HG03520 (cell line): Measurements from ENCODE around the gene LNX2.

Experiments used
- ATAC-seq: cut with Tn5 transposase; IDR thresholded peaks from one replicate; pipeline ENCODE4 v1.9.1; 2021; ENCODE audit warnings: mild to moderate bottlenecking, moderate library complexity; ENCODE audit not compliant: unreplicated experiment

The LNX2 gene

GRCh38 chr13:27617881-27618321, 2.4 kb downstream of the LNX2 start:
- ATAC-seq: no peak

GRCh38 chr13:27613628-27614027, 6.7 kb downstream of the LNX2 start:
- no peak for ATAC-seq

- ATAC-seq: no peak
Measured at GRCh38 chr13:27607125-27607524, 13.2 kb downstream of the LNX2 start.

DNA sequence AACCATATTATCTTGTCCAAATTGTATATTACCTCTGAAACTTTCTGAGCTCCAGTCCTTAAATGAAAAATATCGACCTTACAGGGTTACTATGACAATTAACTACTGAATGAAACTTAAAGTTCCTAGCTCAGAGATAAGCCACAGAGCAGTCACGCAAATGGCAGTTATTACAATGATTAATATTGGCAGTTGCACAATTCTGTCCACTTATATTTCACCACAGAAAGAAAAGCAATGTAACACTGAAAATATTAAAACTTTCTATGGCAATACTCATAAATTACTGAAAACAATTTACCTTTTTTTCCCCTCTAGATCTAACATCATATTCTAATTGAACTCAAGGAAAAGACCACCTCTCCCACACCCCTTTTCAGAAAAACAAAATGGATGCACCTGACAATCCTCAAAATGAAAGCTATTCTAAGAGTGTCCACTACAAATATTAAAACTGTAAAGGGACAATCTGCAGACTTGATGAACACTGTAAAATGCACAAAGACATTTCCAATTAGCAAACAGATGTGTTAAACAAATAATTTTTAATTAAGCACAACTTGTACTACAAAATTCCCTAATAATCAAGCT, 14.6 kb downstream of the LNX2 start:
- no peak for ATAC-seq

GRCh38 chr13:27605099-27605498, 15.2 kb downstream of the LNX2 start:
- no peak for ATAC-seq

DNA sequence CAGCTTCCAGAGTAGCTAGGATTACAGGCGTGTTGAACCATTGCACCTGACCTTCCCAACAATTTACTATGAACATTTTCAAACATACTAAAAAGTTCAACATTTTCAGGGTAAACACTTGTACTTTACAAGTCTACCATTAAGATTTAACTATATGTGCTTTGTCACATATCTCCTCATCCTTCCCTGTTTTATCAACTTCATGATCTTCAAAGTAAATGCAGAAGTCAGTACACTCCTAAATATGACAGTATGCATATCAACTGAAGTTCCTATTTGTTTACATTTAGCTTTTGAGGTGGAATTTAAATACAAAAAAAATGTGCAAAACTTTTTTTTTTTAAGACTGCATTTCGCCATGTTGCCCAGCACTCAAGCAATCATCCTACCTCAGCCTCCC, 18.5 kb downstream of the LNX2 start:
- ATAC-seq: no peak

DNA sequence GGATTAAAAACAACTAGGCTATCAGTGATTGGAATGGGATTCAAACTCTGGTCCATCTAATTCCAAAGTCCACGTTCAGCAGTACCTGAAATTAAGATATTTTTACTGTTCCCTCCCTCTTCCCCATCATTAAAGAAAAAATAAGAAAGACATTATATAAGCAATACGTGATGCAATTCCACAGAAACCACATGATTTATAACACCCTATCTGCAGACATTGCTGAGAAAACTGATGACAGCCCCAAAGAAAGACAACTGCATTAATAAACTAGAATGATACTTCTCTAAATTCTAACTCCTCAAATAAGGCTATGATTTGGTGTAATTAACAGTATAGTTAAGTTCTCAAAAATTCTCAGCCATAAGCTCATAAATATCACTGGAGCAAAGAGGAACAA, 19.1 kb downstream of the LNX2 start:
- ATAC-seq: no peak

GRCh38 chr13:27600711-27601110, 19.6 kb downstream of the LNX2 start:
- ATAC-seq: no peak

- no peak for ATAC-seq
Measured at GRCh38 chr13:27599845-27600553, 20.3 kb downstream of the LNX2 start.

- no peak for ATAC-seq
Measured at GRCh38 chr13:27599096-27599495, 21.2 kb downstream of the LNX2 start.

- no peak for ATAC-seq
Measured at GRCh38 chr13:27595055-27595811, 25.1 kb downstream of the LNX2 start.

DNA sequence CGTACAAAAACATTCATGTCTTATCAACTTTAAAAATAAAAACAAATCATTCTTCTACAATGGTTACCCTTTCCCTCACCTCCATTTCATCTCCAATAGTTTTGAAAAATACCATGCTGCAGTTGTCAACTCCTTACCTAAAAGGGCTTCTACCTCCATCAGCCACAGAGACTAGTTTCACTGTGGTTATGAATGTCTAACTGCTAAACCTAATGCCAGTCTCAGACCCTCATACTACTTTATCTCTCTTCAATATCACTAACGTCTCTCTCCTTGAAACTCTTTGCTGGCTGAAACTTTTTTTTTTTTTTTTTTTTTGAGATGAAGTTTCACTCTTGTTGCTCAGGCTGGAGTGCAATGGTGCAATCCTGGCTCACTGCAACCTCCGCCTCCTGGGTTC, 27.1 kb downstream of the LNX2 start:
- ATAC-seq: no peak

- no peak for ATAC-seq
Measured at GRCh38 chr13:27592865-27593264, 27.5 kb downstream of the LNX2 start.

DNA sequence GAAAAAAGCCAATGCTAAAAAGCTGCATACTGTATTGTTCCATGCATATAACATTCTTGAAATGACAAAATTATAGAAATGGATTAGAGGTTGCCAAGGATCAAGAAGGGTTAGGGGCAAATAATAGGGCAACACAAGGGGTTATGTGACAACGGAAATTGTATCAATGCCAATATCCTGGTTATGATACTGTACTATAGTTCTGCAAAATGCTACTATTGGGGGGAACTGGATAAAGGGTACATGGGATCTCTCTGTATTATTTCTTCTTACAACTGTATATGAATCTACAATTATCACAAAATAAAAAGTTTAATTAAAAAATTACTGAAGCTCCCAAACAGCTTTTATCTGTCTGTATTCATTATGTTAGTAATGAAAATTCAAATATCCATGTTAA, 31.9 kb downstream of the LNX2 start:
- ATAC-seq: no peak

GRCh38 chr13:27587095-27587746, 33.1 kb downstream of the LNX2 start:
- no peak for ATAC-seq

DNA sequence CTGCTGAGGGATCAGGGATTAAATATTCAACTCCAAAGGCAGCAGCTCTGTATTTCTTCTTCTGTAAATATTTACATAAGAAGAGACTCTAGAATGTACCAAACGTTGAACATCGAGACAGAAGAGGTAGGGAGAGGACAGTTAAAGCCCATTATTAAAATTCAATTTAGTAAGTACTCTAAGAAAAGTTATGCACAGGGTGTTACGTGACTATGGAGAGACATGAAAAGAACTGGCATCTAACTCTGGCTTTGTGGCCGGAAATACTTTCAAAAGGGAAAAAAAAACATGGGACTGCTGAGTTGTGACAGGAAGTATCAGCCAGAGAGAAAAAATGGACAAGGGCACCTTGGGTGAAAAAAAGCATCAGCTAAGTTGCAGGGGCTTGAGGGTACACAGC, 36.7 kb downstream of the LNX2 start:
- no peak for ATAC-seq

- ATAC-seq: no peak
Measured at GRCh38 chr13:27578121-27579030, 42.0 kb downstream of the LNX2 start.

DNA sequence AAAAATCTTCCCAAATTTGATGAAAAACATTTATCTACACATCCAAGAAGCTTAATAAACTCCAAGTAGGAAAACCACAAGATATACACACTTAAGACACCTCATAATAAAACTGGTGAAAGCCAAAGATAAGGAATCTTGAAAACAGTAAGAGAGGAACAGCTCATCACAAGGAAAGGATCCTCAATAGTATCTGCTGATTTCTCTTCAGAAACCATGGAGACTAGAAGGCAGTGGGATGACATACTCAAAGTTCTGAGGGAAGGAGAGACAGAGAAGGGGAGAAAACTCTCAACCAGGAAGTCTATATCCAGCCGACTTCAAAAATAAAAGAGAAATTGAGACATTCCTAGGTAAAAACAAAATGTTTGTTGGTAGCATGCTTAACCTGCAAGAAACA, 45.7 kb downstream of the LNX2 start:
- no peak for ATAC-seq

DNA sequence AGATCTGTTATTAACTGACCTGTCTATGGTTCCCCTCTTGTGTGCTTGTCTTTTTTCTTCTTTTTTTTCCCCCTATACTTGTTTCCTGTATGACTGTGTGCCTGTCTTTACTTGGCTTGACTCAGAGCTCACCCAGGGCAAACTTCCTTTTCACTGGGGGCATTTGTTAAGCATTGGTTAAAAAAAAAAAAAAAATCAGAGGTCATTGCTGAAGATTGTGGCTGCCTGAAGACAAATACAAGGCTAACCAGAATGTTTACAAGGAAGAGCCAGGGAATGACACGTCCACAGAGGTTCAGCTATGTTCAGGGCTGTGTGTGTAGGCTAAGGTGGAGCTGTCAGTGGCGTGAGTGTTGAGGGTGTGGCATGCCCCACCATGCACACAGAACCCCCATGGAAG, 47.1 kb downstream of the LNX2 start:
- no peak for ATAC-seq

DNA sequence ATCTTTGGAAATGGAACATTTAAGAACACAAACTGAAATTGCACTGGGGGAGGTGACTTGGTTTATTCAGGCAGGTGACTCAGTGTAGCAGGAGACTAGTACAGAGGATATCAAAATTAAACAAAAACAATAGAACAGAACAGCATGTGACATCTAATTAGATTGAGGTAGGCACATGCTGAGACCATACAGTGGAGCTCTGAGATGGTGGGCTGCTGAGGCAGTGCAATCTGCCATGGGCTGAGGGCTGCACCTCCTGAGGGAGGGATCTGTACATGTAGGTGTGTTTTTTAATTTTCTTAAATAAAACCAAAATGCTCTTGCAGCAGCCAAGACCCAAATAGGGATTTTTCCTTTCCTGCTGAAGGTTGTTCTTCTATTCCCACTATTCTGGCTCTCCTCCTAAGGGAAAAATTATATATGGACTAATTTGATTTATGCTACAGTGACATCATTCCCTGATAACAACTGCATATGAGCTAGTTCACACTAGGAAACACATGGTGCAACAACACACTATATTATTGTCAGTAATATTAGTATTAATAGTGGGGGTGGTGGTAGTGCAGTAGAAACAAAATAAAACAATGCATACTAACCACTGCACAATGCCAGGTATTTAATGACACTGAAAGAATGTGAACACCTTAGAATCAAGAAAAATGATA, 48.0 kb downstream of the LNX2 start:
- no peak for ATAC-seq
